Right lobe of liver (tissue), 4 donors: ENCODE results near the gene CYBB.

Experiments used
- CTCF ChIP-seq, 4 donors: fragments of 200-600 bp in 3 of 4; fragments of 450-650 bp in 1 of 4; IDR thresholded peaks; one replicate each; pipeline versions ENCODE4 v1.5.1 to v1.8.0; 2016 to 2022; ENCODE audit warnings: antibody characterized with exemption in 4 of 4, mild to moderate bottlenecking in 2 of 4
- POLR2A ChIP-seq: fragments of 450-650 bp; IDR thresholded peaks from one replicate; pipeline ENCODE4 v1.6.1; 2017; ENCODE audit warnings: antibody characterized with exemption, mild to moderate bottlenecking
- donor health status: DM: no; HTN: no; CAD: no.
- donor health status: DM: no; HTN: no; CAD: no.
- donor health status: DM: no; HTN: yes; CAD: no.

- TF ChIP-seq CTCF (IDR thresholded peaks at IDR 0.05) (no peak), POLR2A (no peak)
Measured at GRCh38 chrX:37796310-37796709, 16.5 kb downstream of the CYBB start.
